ENCODE measurements around the gene GIMAP1.

Gene GIMAP1

DNA sequence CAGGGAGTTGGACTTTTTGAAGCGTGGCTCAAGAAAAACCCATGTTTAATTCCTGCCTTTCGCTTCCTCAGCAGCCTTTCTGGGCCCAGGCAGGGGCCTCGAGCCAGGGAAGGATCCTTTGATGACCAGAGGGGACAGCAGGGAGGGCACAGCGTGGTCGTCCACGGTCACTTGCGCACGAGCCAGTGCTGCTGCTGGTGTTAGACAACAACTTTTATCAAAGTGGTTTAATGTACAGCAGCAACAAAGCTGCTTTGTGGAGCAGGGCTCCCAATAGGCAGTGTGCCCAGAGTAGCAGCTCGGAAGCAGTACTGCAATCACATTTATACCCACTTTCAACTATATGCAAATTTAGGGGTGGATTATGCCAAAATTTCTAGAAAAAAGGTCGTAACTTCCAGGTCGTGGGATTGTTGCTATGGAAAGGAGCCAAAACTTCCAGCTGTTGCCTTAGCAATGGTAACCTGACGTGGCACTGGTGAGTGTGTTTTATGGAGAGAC, 6.1 kb downstream of the GIMAP1 start:
- DNase-seq (ENCODE audit: low read depth in 2 of 2) = no peak

DNA sequence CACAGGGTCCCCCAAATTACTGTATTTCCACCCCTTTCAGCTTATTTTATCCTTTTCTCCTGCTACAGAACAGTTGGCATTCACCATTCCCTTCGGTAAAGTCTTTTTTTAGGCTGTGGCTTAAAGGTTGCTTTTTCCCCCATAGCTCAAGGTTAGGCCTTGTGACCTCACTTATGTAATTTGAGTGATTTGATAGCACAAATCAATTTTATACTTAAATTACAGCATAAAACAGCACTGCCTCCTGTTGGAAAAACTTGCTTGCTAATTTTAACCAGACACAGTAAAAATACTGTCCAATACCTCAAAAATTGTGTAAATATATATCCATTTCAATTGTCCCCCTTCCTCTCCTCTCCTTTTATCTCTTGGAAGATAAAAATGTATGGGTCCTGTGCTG, 7.1 kb downstream of the GIMAP1 start:
- DNase-seq (ENCODE audit: low read depth in 2 of 2) = no peak

DNA sequence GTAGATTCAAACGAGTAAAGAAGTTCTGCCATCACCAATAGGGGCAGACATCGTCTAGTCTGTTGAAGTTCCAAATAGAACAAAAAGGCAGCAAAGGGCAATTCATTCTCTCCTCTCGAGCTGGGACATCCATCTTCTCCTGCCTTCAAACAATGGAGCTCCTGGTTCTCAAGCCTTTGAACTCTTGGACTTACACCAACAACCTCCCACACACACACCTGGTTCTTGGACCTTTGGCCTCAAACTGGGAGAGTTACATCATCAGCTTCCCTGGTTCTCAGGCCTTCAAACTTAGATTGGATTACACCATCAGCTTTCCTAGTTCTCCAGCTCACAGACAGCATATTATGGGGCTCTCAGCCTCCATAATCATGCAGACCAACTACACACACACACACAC, 11.0 kb downstream of the GIMAP1 start:
- DNase-seq (ENCODE audit: low read depth in 2 of 2) = no peak

DNA sequence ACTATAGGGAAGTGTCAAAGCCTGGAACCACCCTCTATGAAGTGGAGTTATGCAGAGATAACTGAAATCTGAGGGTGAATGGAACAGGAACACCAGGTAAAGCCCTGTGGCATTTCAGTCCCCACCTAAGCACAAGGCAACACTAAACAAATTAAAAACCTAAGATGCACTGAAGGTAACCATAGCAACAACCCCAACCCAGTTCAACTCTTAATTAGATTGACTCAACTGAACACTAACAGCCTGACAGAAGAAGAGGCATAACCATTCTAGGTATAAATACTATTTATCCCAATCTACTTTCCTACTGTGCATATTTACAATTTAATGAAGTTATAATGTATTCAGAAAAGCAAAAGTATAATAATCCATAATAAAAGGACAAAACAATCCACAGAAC, 11.6 kb downstream of the GIMAP1 start:
- no peak for DNase-seq (ENCODE audit: low read depth in 2 of 2)

DNA sequence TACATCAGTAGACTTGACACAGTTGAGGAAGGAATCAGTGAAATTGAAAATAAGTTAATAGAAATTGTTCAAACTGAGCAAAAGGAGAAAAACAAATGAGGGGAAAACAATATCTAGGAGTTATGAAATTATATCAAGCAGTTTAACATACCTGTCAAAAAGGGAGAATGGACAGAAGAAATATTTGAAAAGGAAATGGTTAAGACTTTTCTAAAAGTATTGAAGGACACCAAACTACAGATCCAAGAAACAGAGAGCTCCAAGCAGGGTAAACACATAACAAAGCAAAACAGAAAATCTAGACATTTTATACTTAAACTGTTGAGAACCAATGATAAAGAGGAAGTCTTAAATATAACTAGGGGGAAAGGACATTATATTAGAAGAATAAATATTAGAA, 12.2 kb downstream of the GIMAP1 start:
- DNase-seq (ENCODE audit: low read depth in 2 of 2) = no peak

DNA sequence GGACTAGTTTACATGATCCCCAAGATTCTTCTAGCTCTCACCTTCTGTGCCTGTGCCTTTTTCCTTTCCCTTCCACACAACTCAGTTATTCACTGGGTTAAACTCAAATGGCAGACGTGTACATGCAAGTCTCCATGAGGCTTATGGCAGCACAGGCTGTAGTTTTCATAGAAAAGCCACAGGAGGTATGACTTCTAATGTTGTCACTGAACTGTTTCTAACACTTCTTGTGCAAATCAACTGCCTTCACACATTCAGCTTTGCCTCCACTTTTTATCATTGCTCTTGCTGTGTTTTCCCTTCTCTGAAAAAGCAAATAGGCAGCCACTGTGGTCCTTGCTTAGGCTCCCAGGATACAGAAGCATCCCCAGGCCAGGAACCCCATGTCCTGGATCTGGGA, 15.5 kb downstream of the GIMAP1 start:
- no peak for DNase-seq (ENCODE audit: low read depth in 2 of 2)

DNA sequence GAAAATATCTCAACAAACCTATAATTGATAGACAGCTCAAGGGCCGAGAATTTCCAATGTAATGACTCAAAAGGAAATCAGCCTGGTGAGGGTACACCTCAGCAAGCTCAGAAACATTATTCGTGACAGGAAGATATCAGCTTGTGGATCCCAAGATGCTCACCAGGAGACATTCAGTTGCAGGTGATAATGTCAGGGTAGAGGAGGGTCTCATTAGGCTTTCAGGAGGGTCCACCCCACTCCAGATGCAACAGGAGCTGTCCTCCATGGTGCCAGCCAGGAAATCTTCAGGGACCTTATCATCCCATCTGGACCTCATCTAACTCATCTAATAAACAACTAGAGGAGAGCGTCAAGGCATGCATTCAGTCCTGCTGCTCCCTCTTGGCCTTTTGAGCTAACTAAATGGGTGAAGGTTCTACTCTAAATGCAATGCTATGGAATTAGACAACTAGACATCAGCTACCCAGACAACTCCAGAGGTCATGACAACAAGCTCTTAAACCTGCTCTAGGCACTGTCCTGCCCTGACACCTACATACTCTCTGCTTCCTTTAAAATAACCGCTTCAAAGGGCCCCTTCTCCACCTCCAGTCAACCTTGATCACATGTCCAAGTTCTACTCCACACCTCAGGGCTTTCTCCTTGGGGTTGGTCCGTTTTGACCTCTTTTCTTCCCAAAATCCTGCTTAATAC, 16.5 kb downstream of the GIMAP1 start:
- no peak for DNase-seq (ENCODE audit: low read depth in 2 of 2)

DNA sequence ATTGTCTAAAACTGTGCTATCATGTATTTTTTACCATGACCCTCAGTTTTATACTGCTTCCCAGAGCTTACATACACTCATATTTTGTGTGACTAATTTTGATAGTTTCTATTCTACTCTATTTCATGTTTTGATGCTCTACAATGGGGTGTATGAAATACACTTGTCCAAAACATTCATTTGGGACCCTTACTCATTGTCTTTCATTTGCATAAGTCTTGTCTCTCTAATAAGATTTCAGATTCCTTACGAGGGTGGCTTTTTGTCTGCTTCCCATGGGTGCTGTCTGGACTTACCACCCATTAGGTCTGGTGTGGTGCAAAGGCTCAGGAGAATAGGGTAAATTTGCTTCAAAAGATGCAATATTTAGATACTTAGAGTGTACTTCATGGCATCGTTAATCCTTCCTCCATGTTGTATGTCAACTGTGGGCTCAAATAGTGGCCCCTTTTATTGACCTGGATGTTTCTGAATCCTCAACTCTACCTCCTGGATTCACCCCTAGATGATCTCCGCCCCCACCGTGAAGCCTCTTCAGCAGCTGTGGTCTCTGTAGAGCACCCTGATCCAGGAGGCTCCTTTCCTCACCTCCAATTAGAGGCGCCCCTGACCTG, 17.2 kb downstream of the GIMAP1 start:
- no peak for DNase-seq (ENCODE audit: low read depth in 2 of 2)

DNA sequence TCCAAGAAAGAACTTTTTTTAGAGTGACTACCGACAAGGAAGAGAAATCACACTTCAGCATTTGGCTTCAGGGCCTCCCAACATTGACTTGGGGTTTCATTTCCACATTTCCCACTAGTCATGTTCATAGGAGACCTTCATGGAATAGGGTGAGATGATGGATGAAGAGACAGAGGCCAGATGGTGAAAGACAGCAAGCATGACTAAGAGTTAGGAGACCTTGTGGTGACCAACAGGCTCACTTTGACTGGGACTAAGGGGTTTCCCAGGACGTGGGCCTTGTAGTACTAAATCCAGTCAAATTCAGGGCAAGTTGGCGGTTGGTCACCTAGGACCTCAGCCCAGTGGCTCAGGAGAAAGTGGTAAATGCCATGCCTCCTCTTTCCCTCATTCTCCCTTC, 17.8 kb downstream of the GIMAP1 start:
- DNase-seq (ENCODE audit: low read depth in 2 of 2) = no peak

DNA sequence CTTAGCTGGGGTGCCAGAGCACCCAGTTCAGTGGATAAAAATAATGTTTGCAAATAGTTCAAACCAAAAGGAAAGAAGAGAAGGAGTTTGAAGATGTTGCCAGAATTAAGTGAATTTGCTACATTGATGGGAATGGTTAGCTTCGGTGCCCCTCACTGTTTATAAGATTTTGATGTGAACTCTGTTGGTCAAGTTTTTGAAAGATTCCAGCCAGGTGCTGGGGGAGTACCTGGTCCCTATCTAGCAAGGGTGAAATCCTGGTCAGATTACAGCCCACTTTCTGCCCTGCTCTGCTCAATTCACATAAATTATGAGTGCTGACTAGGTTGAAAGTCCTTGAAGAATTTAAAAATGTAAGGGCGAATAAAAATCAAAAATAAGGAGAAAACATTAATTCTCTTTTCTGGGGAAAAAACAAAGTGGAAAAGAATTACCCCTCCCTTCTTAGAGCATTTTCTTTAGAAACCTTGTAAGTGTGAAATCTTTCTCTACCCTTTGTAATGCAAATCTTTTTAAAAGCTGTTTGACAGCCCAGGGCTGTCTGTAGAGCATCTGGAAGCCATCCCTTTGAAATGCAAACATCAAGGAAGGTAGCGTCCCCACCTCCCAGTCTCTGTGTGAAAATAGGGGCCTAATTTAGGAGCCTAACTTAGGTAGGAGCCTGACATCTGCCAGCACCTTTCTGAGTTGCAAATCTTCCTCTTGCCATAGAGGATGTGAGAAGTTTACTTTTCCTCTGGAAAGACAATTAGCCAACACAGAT, 19.4 kb downstream of the GIMAP1 start:
- no peak for DNase-seq (ENCODE audit: low read depth in 2 of 2)

DNA sequence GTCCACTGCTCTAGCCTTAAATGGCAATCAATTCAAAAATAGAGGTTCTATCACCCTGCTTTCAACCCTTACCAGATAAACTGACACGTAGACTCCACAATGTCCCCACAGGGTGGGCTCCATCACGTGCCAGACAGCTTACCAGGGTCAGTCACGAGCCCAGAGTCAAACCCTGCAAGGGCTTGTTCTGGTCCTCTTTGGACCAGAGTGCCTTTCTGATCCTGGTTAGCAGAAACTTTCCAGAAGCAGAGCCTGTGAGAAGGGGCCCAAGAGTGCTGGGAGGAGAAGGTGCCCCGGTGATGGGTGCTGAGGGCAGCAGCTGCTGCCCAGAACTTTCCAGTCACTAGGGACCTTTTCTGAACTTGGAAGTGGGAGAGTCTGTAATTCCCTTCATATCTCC, 20.5 kb downstream of the GIMAP1 start:
- DNase-seq (ENCODE audit: low read depth in 2 of 2) = no peak

DNA sequence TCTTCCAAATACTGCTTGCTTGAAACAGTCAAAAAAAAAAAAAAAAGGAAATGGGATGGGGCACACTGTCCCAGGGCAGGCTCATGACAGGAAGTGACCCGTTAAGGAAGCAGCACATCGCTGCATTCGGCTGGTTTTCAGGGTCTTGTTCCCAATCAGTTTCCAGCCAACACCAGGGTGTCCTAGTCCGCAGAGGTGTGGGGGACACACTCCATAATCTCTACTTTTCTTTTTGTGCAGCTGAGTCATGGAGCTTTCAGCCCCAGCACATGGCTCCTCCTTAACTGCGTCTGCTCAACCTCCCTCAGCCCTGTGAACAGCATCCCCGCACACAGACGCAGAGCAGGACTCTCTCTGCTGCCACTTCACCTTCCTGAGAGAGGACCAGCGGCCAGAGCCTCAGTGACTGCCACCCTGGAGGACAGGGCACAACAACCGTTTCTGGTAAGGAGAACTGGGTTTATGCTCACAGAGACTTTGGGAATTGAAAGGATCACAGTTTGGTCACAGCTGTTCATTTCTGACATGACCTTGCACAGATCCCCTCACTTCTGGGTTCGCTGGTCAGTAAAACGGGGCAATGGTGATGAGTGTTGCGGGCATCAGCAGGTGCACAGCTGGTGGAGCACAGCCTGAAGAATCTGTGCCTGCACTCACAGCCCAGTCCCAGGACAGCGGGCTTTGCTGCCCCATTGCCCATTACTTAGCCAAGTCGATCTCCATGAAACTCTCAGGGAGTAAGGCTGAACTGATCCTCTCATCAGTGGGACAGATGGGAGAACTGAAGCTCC, 21.0 kb downstream of the GIMAP1 start, which contains the start of gene GIMAP5:
GIMAP5 (plus strand) TSS at position 154 of the 791 bp plus-strand sequence. CDS start 3,467 bp downstream, outside the sequence.
- DNase-seq (ENCODE audit: low read depth in 2 of 2) = no peak

DNA sequence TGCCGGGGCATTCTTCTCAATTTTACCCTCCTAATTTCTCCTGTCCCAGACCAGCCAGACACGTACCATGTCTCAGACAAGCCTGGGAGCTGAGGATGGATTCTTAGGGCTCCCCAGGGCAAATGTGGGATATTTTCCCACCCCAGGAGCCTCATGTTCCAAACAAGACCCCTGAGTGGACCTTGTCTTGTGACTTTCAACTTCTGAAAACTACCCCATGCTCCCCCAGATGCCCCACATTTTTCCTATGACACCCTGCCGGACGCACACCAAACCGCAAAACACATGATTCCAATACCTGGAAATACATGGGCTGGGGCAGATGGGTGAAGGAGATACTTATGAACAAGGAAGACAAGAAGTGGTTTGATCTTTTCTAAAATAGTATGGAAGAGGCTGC, 21.7 kb downstream of the GIMAP1 start:
- DNase-seq (ENCODE audit: low read depth in 2 of 2) = no peak

DNA sequence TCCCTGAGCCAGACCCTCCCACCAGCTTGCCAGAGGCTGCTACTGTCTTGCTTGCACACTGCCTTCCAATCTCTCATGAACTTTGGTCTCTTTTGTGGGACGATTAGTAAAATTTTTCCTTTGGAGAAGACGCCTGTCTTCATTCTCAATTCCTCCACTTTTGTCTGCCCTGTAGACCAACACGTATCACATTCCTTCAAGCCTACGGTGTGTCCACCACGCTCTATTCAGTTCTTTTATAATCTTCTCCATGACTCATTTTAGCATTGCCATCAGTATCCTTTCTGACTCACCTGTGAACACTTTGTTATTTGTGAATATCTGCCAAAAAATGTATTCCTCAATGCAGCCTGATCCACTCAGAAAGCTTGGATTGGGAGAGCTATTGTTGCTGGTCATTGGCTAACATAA, 22.2 kb downstream of the GIMAP1 start:
- no peak for DNase-seq (ENCODE audit: low read depth in 2 of 2)

DNA sequence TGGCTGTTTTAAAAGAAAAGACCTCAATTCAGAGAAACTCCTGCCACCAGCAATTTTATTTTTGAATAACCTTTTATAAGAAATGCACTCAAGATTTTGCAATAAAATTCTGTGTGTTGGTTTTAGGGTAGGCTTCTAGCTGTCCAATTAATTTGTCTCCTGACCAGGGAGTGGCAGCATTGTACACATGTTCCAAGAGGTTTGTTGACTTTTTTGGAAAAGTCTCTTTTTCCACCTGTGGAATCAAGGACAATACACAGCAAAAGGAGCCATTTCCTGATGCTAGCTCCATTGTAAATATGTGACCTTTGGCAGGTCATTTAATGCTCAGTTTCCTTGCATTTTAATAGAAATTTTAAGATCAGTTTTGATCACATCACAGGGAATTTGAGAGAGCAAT, 22.6 kb downstream of the GIMAP1 start:
- DNase-seq (ENCODE audit: low read depth in 2 of 2) = no peak

DNA sequence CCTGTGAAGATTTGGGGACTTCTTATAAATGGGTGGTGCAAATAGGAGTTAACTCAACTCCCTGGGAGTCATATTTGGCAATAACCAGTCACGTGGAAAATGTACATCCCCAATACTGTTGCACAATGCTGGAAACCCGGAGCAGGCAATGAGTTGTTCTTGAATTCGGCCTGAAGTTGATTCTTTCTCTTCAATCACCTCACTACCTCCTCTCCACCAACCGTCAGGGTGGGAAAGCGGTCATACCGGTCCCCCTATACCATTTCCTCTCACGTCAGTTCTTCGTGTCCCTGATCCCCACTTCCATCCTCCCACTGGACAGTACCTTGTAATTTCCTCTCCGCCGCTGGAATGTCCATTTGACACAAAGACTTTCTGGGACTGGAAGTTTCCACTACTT, 23.6 kb downstream of the GIMAP1 start:
- no peak for DNase-seq (ENCODE audit: low read depth in 2 of 2)

DNA sequence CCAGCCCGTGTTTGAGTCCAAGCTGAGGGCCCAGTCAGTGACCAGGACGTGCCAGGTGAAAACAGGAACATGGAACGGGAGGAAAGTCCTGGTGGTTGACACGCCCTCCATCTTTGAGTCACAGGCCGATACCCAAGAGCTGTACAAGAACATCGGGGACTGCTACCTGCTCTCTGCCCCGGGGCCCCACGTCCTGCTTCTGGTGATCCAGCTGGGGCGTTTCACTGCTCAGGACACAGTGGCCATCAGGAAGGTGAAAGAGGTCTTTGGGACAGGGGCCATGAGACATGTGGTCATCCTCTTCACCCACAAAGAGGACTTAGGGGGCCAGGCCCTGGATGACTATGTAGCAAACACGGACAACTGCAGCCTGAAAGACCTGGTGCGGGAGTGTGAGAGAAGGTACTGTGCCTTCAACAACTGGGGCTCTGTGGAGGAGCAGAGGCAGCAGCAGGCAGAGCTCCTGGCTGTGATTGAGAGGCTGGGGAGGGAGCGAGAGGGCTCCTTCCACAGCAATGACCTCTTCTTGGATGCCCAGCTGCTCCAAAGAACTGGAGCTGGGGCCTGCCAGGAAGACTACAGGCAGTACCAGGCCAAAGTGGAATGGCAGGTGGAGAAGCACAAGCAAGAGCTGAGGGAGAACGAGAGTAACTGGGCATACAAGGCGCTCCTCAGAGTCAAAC, 26.0 kb downstream of the GIMAP1 start:
- no peak for DNase-seq (ENCODE audit: low read depth in 2 of 2)

DNA sequence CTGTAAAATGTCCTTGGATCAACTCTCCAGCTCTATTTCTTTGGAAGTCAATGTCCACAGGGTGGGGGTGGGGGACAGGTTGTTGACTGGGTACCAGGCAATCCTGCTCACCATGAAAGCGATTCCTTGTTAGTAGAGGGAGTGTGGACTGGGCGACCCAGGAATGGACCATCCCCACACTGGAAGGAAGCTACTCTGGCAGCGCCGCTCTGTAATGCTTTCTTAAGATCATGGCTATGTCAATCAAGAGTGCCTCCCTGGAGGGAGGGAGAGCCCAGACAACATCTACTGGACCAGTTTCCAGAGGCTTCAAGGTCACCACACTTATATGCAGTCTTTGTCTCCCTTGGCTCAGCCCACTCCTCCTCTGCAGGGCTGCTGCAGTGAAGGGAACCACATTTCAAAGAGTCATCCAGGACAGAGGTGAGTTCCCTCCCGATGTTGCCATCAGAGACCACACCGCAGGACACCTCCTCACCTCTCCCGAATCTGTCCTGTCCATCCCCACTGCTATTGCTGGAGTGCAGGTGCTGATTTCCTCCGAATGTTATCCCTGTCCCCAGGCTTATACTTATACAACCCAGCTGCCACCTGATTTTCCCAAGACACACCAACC, 27.7 kb downstream of the GIMAP1 start:
- no peak for DNase-seq (ENCODE audit: low read depth in 2 of 2)

DNA sequence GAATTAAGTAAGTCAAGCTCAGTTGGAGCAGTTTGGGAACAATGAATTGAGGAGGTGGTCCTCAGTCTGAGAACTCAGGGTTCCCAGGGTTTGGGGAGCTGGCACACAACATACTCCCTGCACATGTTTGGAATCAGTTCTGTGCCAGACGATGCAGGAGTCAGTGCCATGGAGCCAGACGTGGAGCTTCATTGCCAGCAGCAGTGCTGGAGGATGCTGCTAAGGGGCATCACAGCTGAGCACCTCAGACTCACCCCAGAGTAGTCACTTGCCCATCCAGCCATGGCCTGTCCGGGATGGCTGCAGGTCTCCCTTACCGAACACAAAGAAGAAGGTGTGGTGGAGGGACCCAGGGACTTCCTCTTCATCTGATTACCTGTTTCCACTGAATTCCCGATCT, 28.7 kb downstream of the GIMAP1 start:
- DNase-seq (ENCODE audit: low read depth in 2 of 2) = no peak

DNA sequence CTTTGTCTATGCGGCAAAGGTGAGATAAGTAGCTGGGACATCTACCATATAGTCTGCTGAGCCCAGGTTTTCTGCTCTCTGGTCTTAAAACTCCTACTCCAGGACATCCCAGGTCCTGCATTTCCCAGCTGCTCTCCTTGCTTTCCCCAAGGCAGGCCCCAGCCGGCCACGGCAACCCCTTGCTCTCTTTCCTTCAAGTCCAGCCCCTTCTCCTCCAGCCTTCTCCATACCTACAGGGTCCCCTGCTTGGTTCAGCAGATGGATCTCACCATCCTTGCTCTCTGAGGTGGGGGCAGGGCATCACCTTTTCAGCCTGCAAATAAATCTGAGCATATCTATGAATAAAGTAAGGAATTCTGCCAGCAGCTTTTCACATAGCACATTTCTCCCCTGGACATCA, 29.5 kb downstream of the GIMAP1 start:
- no peak for DNase-seq (ENCODE audit: low read depth in 2 of 2)

DNA sequence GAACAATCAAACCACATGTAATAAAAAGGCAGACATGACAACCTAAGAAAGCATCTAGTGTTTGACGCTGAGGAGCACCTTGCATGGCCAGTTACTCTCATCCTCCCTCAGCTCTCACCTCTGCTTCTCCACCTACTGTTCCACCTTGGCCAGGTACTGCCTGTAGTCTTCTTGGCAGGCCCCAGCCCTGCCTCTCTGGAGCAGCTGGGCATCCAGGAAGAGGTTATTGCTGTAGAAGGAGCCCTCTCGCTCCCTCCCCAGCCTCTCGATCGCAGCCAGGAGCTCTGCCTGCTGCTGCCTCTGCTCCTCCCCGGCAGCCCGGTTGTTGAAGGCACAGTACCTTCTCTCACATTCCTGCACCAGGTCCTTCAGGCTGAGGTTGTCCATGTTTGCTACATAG, 30.5 kb downstream of the GIMAP1 start:
- DNase-seq (ENCODE audit: low read depth in 2 of 2) = no peak
